Upper lobe of left lung (tissue), 6 donors: ENCODE results near the gene GAB2. TPM values are rescaled to one million over a fixed set of nuclear protein-coding genes. Genes with fewer than 3 reads are reported as not detected.

Source experiments
- ATAC-seq, 2 donors: fragments of 200-7000 bp; cut with Tn5 transposase; one replicate each; pipeline ENCODE4 v1.9.1; 2022; ENCODE audit warnings: mild to moderate bottlenecking in 2 of 2, moderate library complexity in 2 of 2; ENCODE audit not compliant: low FRiP score in 2 of 2
- DNase-seq, 2 donors: peaks; one replicate each; pipeline ENCODE4 v3.0.0-alpha.2; 2019 to 2020
- H3K27ac ChIP-seq, 4 donors: fragments of 200-600 bp; sonication (generic); one replicate each; pipeline ENCODE4 v1.5.1; 2016 to 2019
- H3K27me3 ChIP-seq, 4 donors: fragments of 200-600 bp; sonication (generic); one replicate each; pipeline ENCODE4 v1.5.1; 2017 to 2019
- H3K36me3 ChIP-seq, 4 donors: fragments of 200-600 bp; sonication (generic); one replicate each; pipeline ENCODE4 v1.5.1; 2016 to 2019
- H3K4me1 ChIP-seq, 4 donors: fragments of 200-600 bp; sonication (generic); one replicate each; pipeline ENCODE4 v1.5.1; 2018 to 2019
- H3K4me3 ChIP-seq, 4 donors: fragments of 200-600 bp; sonication (generic); one replicate each; pipeline ENCODE4 v1.5.1; 2017 to 2019; ENCODE audit warnings: mild to moderate bottlenecking in 2 of 4, moderate library complexity in 1 of 4
- H3K9me3 ChIP-seq, 4 donors: fragments of 200-600 bp; sonication (generic); one replicate each; pipeline ENCODE4 v1.5.1; 2018 to 2019
- EP300 ChIP-seq, 4 donors: sonication (generic); formaldehyde crosslinking; IDR thresholded peaks; one replicate each; pipeline ENCODE4 v1.5.1; 2017; ENCODE audit warnings: antibody characterized with exemption in 4 of 4, control low read depth in 2 of 4
- POLR2A ChIP-seq, 4 donors: fragments of 450-650 bp; IDR thresholded peaks; one replicate each; pipeline ENCODE4 v1.5.1; 2016 to 2017; ENCODE audit warnings: antibody characterized with exemption in 4 of 4, mild to moderate bottlenecking in 2 of 4
- POLR2AphosphoS5 ChIP-seq, 2 donors: sonication (generic); formaldehyde crosslinking; IDR thresholded peaks; one replicate each; pipeline ENCODE4 v1.5.1; 2017; ENCODE audit warnings: antibody characterized with exemption in 2 of 2
- WGBS, 2 donors: methylation state at CpG; one replicate each; pipeline ENCODE4 v1.1.5; 2017 to 2018; 5-methylcytosine and 5-hydroxymethylcytosine counted together
- total RNA-seq, 6 donors: library from RNA; depleted of rRNA in 4 of 6; stranded (reverse); fragments of >200 nt in 4 of 6; gene quantifications; one replicate each; pipeline versions ENCODE4 v1.1.0 to v1.2.1, GENCODE V29; 2016 to 2021
- TF ChIP-seq, protein P1 (sequence below), 6 experiments: fragments of 450-650 bp in 4 of 6; fragments of 200-600 bp in 2 of 6; sonication (generic) in 2 of 6; IDR thresholded peaks; one replicate each; pipeline ENCODE4 v1.5.1; 2016 to 2019; ENCODE audit warnings: antibody characterized with exemption in 6 of 6
- donor health status: DM: no; HTN: no; CAD: no; lungs with moderate emphysema.
- donor health status: DM: no; HTN: yes; CAD: no; lungs with severe emphysema.

Gene GAB2
- total RNA-seq, 6 donors from 2014 or later = 40.9 to 76.6 (median 50.4) TPM

DNA sequence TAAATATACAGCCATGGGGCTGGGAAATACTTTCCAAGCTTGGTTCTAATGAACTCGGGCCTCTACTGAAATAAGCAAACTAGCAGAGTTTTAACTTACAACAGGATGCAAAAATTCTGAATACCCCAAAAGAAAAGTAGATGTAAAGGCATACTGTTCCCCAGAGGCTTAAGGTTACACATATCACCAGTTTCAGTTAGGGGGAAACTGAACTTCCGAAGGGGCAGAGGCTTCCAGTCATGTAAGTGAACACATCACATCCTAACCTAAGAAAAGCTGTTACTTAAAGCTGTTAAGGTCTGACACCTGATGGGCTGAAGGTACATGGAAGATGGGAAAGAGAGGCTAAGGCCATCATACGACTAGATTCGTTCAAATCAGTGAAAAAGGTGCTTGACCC lies 2.3 kb downstream of the GAB2 start:
- Histone ChIP-seq H3K9me3 (peaks cover 0 to 3% (median 1%) of the 10 kb centered on the region in 4 donors), H3K36me3 (peaks cover 0 to under 1% (median 0%) of the 10 kb centered on the region in 4 donors), H3K4me3 (no peak overlapping the region), H3K4me1 (peaks cover 25 to 47% (median 35%) of the 10 kb centered on the region in 4 donors), H3K27ac (peak overlapping the region; percentile 1 to 100 (median 96)), H3K27me3 (no peaks in the 10 kb centered on the region)
- DNase-seq (no peak), ATAC-seq (no peak)
- TF ChIP-seq POLR2AphosphoS5 (IDR thresholded peaks at IDR 0.05) (no peak), EP300 (IDR thresholded peaks at IDR 0.05) (no peak), POLR2A (IDR thresholded peaks at IDR 0.05) (no peak)
- TF ChIP-seq, protein P1, sequence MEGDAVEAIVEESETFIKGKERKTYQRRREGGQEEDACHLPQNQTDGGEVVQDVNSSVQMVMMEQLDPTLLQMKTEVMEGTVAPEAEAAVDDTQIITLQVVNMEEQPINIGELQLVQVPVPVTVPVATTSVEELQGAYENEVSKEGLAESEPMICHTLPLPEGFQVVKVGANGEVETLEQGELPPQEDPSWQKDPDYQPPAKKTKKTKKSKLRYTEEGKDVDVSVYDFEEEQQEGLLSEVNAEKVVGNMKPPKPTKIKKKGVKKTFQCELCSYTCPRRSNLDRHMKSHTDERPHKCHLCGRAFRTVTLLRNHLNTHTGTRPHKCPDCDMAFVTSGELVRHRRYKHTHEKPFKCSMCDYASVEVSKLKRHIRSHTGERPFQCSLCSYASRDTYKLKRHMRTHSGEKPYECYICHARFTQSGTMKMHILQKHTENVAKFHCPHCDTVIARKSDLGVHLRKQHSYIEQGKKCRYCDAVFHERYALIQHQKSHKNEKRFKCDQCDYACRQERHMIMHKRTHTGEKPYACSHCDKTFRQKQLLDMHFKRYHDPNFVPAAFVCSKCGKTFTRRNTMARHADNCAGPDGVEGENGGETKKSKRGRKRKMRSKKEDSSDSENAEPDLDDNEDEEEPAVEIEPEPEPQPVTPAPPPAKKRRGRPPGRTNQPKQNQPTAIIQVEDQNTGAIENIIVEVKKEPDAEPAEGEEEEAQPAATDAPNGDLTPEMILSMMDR (IDR thresholded peaks at IDR 0.05) = no peak
- 57 to 64% methylated on average over 4 of the region's 4 CpGs for WGBS, 2 donors

DNA sequence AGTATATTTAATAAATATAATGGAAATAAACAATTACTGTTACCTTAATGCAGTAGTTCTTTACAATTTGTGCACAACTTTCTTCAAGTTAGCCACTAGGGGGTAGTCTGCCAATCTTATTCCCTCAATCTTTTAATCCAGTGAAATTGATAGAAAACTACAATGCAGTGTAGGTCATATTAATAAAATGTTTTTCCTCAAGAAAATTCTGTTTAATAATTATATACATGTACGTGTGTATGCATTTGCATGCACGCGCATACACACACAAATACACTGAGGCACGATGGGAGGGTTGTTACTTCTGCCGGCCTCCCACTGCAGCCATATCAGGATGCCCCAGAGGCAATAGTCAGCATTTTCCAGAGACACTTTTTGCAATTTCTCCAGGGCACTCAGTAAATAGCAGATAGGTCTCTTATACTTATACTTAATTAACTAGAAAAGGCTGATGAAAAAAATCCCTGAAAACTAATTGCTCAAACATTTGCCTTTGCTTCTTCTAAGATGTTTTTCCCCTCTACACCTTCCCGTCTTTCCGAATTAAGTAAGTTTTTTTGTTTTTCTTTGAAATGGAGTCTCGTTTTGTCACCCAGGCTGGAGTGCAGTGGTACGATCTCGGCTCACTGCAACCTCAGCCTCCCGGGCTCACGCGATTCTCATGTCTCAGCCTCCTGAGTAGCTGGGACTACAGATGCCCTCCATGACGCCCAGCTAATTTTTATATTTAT lies 3.1 kb downstream of the GAB2 start:
- Histone ChIP-seq H3K9me3 (peaks cover 6 to 11% (median 8%) of the 10 kb centered on the region in 4 donors), H3K27me3 (no peaks in the 10 kb centered on the region), H3K4me3 (no peak overlapping the region), H3K4me1 (peaks cover 17 to 39% (median 27%) of the 10 kb centered on the region in 4 donors), H3K36me3 (peaks cover 0 to 3% (median 0%) of the 10 kb centered on the region in 4 donors), H3K27ac (peak overlapping the region in 2 of 4 donors; percentile 1 to 22)
- ATAC-seq = no peak
- 83 to 86% methylated on average over 14 of the region's 14 CpGs for WGBS, 2 donors
- DNase-seq = no peak
- TF ChIP-seq POLR2AphosphoS5 (IDR thresholded peaks at IDR 0.05) = no peak
- TF ChIP-seq, protein P1 (IDR thresholded peaks at IDR 0.05) = peak in 4 of 6 experiments; percentile 32 to 43 (median 34)

DNA sequence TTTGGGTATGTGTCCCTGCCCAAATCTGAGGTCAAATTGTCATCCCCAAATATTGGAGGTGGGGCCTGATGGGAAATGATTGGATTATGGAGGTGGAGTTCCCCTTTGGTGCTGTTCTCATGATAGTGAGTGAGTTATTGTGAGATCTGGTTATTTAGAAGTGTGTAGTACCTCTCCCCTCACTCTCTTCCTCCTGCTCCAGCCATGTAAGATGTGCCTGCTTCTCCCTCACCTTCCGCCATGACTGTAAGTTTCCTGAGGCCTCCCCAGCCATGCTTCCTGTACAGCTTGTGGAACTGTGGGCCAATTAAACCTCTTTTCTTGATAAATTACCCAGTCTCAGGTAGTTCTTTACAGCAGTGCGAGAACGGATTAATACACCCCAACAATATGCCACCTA lies 9.0 kb downstream of the GAB2 start:
- no peak overlapping the region for H3K4me3 ChIP-seq
- ATAC-seq = no peak
- peaks cover 6 to 15% (median 9%) of the 10 kb centered on the region in 4 donors for H3K9me3 ChIP-seq
- WGBS, 2 donors = 95% methylated on average over 3 of the region's 3 CpGs
- TF ChIP-seq EP300 (IDR thresholded peaks at IDR 0.05) (no peak), POLR2AphosphoS5 (IDR thresholded peaks at IDR 0.05) (no peak), POLR2A (IDR thresholded peaks at IDR 0.05) (no peak)
- TF ChIP-seq, protein P1 (IDR thresholded peaks at IDR 0.05) = no peak
- H3K27me3 ChIP-seq = no peaks in the 10 kb centered on the region
- peaks cover 0 to 3% (median 1%) of the 10 kb centered on the region in 4 donors for H3K36me3 ChIP-seq
- no peak overlapping the region for H3K27ac ChIP-seq
- peaks cover 0 to 16% (median 5%) of the 10 kb centered on the region in 4 donors for H3K4me1 ChIP-seq
- DNase-seq = no peak

DNA sequence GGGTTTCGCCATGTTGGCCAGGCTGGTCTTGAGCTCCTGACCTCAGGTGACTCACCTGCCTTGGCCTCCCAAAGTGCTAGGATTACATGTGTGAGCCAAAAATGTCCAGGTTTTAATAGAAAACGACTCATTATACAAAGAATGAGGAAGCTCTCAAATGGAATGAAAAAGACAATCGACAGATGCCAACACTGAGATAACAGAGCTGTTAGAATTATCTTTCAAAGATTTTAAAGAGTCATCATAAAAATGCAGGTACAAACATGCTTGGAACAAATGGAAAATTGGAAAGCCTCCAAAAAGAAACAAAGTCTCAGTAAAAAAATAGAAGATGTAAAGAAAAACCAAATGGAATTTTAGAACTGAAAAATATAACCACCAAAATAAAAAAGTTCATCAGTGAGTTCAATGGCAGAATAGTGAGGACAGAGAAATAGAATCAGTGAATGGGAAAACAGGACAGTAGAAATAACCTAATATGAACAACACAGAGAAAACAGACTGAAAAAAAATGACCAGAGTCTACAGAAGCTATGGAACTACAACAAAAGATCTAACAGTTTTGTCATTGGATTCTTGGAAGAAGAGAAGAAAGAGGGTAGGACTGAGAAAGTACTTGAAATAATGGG lies 10.9 kb downstream of the GAB2 start:
- peaks cover 0 to 3% (median 1%) of the 10 kb centered on the region in 4 donors for H3K36me3 ChIP-seq
- no peak overlapping the region for H3K4me3 ChIP-seq
- no peak for ATAC-seq
- H3K9me3 ChIP-seq = peaks cover 6 to 15% (median 9%) of the 10 kb centered on the region in 4 donors
- H3K27me3 ChIP-seq = no peaks in the 10 kb centered on the region
- peaks cover 0 to 9% (median 7%) of the 10 kb centered on the region in 4 donors for H3K4me1 ChIP-seq
- no peak for DNase-seq
- TF ChIP-seq EP300 (IDR thresholded peaks at IDR 0.05) = no peak
- TF ChIP-seq, protein P1 (IDR thresholded peaks at IDR 0.05) = no peak
- no peak overlapping the region for H3K27ac ChIP-seq
- WGBS, 2 donors = 84 to 86% methylated on average over 3 of the region's 3 CpGs
